Embryonic facial prominence (tissue), 1 donor: ENCODE measurements around the gene STAG1.
"Not testable (repeated sequence)": the region's sequence is repeated elsewhere in the genome, so short reads cannot be mapped to it uniquely, and the experiment has no call there.

Experiments
- DNase-seq: peaks from one replicate; pipeline ENCODE4 v3.0.0-alpha.2; 2016; ENCODE audit errors: extremely low spot score

The STAG1 gene

GRCh38 chr3:136595913-136596697, 156.1 kb downstream of the STAG1 start:
- no peak for DNase-seq

- no peak for DNase-seq
Observed at GRCh38 chr3:136586580-136586979, 165.6 kb downstream of the STAG1 start.

- no peak for DNase-seq
Observed at GRCh38 chr3:136584728-136585127, 167.4 kb downstream of the STAG1 start.

DNA sequence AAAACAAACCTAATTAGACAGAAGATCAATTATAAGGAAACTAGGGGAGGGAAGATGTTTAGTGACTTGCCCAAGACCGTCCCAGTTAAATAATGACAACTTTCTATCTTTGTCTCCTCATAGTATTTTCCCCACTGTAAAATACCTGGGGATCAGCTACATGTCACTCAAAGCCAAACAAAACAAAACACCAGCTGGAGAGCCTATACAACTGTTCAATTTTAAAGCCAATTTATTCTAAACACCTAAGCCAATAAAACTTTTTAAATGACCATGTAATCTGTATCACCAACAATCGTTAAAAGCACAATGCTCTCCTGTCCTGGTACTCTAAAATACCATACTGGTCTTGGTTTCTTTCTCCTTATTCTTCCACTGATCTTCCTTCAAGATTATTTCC, 168.4 kb downstream of the STAG1 start:
- DNase-seq = no peak

DNA sequence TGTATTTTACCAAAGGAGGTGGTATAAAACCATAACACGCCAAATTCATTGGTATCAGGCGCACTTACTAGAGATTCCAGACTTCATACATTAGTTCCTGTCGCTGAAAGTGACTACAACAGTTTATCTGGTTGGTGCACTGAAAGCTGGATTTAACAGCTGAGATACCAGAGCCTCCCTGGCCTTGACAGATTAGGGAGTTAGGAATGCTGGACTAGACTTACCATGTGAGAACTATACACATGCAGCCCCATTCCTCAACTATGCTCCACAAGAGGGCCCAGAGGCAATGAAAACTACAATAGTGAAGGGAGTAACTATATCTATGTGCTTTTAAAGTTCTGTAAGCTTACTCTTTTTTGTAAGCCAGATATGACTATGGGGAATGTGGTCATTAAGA, 174.4 kb downstream of the STAG1 start:
- DNase-seq = no peak

GRCh38 chr3:136576279-136577009, 175.7 kb downstream of the STAG1 start:
- DNase-seq = no peak

DNA sequence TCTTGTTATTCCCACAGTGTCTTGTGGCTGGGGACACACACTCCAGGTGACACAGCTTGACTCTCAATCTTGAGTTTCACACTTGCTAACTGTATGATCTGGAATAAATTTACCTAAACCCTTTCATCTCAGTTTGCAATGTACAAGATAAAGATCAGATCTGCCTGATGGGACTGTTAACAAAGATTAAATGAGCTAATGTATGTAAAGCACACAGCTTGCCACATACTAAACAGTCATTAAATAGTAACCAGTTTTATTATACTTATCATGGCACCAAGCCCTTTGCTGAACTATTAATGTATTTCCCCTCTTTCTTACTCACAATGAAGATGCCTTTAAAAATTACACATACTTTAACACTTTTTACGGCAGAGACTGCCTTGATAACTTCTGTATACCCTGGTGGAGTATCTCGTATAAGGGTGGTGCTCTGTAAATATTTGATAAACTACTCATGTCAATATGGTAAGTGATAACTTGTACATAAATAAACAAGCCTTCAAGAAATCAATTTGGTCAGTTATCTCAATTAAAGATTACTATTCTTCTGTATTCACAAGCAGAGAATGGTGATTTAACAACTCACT, 184.5 kb downstream of the STAG1 start:
- DNase-seq = no peak

DNA sequence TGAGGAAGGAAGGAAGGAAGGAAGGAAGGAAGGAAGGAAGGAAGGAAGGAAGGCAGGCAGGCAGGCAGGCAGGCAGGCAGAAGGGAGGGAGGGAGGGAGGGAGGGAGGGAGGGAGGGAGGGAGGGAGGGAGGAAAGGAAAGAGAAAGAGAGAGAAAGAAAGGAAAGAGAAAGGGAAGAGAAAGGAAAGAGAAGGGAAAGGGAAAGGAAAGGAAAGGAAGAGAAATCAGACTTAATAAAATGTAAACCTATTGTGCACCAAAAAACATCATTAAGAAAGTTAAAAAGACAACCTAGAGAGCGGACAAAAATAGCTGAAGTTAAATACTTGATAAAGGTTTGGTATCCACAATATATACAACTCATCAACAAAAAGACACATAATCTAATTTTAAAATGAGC, 187.2 kb downstream of the STAG1 start:
- DNase-seq = not testable (repeated sequence)

DNA sequence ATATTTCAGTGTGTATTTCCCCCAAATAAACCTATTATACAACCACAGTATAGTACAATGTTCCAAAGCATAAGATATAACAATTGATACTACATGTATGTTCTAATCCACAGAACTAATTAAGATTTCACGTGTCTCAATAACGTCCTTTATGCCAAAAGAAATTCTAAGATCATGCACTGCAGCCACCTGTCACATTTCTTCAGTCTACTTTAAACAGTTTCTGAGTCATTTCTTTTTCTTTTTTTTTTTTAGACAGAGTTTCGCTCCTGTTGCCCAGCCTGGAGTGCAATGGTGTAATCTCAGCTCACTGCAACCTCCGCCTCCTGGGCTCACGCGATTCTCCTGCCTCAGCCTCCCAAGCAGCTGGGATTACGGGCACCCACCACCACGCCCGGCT, 190.2 kb downstream of the STAG1 start:
- DNase-seq = no peak

GRCh38 chr3:136559896-136560295, 192.3 kb downstream of the STAG1 start:
- DNase-seq = no peak

GRCh38 chr3:136549461-136549860, 202.7 kb downstream of the STAG1 start:
- not testable (repeated sequence) for DNase-seq

DNA sequence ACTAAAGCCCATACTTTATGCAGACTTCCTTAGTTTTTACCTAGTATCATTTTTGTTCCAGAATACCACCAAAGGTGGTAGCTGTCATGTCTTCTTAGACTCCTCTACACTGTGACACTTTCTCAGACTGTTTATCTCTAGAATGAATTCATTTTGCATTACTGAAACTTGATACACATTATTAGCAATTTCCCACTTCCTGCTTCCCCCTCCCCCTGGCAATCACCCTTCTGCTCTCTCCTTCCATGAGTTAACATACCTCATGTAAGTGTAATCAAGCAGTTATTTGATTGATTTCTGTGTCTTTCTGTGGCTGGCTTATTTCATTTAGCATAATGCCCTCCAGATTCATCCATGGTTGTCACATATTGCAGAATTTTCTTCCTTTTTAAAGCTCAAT, 204.9 kb downstream of the STAG1 start:
- DNase-seq = no peak

DNA sequence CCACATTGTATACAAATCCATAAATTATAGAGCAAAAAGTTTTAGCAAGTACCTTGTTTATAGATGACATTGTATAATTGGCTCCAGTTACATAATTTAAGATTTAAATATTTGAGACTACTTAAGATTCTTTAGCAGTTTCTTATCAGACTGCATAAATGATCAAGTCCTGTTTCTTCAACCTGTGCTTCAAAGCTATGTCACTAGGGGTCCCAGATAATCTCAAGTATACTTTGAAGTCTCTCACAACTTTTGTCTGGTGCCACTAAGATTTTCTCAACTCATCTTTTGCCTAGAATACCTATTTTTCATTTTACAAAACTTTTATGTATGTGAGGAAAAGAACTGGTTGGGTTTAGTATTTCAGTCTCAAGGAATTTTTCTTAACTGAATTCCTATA, 205.5 kb downstream of the STAG1 start:
- no peak for DNase-seq

DNA sequence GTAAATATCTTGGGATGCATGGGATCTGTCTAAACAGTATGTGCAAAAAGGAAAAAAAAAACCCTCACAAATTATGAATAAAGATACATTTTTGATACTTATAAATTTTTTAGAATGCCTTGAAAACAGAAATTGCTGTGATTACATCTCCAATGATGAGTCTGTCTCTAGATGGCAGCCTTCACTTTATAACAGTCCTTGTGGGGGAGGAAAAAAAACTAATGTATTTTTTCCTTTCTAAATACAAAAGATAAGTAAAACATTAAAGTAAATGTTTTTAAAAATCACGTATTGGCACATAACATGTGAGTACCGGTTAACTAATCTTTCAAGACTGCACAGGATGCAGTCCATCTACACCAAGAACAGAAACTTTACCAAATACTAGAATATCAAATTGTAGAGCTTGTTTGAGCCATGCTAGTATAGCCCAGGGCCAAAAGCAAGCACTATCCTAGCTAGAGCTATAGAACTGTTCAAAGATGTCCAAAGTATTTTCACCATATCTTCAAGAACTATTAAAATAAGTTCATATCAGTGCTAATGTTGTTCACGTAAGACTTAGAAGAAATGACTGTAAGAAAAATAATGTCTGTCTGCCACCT, 206.4 kb downstream of the STAG1 start:
- no peak for DNase-seq

GRCh38 chr3:136544532-136544931, 207.6 kb downstream of the STAG1 start:
- DNase-seq = no peak

DNA sequence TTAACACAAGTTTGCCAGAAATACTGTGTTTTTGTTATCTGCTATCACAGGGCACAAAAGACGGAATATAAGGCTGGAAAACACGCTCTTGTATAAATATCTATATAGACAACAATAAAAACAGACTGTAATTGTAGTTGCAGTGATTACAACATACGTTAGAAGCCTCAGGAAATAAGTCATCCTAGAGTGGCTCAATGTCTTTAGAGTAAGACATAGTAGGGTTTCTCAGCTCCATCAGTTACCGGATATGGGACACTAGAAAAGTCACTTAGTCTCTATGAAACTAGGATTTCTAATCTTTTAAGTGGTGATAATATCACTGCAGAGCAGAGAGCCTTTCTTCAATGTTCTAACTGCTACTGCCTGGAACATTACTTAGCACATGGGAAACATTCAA, 208.8 kb downstream of the STAG1 start:
- DNase-seq = no peak

DNA sequence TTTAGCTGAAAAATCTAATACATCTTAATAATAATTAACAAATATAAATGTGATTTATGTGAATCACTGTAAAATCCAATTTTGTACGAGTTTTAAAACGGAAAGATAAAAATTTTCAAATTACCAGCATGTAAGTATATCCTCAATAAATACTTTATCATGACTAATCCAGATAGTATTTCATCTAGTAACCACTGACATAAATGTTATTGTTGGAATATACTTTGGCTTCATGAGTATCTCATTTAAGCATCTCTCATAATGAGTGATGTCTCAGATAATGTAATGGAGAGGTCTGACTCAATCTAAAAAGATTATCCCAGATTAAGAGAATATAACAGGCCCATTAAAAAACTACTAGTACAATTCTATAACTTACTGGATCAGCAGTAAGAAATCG, 216.3 kb downstream of the STAG1 start:
- DNase-seq = no peak

DNA sequence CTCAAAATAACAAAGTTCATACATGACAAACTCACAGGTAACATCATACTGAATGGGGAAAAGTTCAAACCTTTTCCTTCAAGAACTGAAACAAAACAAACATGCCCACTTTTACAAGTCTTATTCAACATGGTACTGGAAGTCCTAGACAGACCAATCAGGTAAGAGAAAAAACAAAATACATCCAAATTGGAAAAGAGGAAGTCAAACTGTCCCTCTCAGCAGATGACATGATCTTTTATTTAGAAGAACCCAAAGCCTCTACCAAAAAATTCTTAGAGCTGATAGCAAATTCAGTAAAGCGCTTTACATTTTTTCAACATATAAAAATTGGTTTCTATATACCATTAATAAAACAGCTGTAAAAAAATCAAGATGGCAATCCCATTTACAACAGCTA, 219.4 kb downstream of the STAG1 start:
- DNase-seq = no peak

DNA sequence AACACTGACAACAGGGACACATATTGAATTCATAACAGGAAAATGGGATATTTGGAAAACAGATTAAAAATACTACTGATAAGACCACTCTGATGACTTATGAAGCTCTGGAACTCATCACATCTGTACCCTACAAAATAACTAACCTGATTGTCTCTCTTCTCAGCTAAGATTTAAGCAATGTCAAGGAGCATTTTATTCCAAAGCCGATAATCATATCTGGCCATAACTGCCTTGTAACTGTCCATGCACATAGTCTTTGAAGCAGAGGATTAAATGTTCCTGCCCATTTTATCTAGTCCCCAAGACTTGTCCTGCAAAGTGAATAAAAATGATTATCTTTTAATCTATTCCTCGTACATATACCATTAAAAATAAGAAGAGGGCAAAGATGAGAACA, 234.1 kb downstream of the STAG1 start:
- no peak for DNase-seq

DNA sequence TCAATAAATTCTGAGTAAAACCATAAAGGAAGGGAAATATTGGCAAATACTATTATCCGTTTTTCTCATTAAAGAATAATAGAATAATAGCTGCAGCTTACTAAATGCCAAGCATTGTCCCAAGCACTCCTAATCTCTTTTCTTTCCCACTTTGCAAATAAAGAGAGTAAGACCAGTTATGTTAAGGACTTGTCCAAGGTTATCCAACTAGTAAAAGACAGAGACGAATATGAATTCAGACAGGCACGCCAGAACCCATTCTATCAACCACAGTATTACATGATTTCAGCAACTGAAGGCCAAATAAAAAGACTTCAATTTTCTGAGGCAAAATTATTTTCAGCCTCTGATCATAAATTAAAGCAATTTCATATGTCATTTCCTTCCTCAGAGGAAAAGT, 235.5 kb downstream of the STAG1 start:
- DNase-seq = no peak

GRCh38 chr3:136516095-136516494, 236.1 kb downstream of the STAG1 start:
- no peak for DNase-seq

- DNase-seq = not testable (repeated sequence)
Observed at GRCh38 chr3:136514533-136514932, 237.6 kb downstream of the STAG1 start.

DNA sequence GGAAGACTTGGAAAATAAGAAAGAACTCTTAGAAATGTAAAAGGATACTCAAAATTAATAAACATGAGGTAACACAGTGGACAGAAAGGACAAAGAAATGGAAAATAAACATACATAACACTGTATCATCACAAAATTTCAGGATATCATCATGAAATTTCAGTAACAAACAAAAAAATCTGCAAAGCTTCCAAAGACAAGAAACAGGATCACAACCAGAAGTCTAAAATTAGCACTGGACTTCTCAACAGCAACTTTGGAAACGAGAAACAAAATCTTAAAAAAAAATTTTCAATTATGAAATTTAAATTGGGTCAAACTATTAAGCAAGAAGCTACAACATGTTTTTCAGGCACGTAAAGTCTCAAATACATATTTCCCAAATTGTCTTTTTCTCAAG, 238.8 kb downstream of the STAG1 start:
- no peak for DNase-seq
